Measurements from ENCODE around the gene IFRD2.

The IFRD2 gene

GRCh38 chr3:50242851-50243542 lies 49.2 kb downstream of the IFRD2 start:
- ChIA-PET CTCF (interaction anchor here (0.9 to 12.7 kb wide), 7 partner anchors 8 to 51 kb away, joined by 3 to 276 read pairs (median 5); partner anchors contain the start of gene GNAI2), POLR2A (interaction anchor here (1.1 kb wide), 1 partner anchor 7 kb away, joined by 3 read pairs; no protein-coding TSS in a partner anchor)
- TF ChIP-seq CTCF (IDR thresholded peaks at IDR 0.05; ENCODE audit: control extremely low read depth, extremely low read depth, low read depth, missing control alignments): no peak
- DNase-seq (ENCODE audit: extremely low spot score): peak; percentile 47

GRCh38 chr3:50242381-50242770 lies 49.9 kb downstream of the IFRD2 start:
- POLR2A ChIA-PET: interaction anchor here (1.2 kb wide), 1 partner anchor 26 kb away, joined by 3 read pairs; no protein-coding TSS in a partner anchor
- peak; percentile 44 for DNase-seq (ENCODE audit: extremely low spot score)
- CTCF ChIA-PET: interaction anchor here (1.0 to 12.7 kb wide), 5 partner anchors 9 to 122 kb away, joined by 3 to 276 read pairs (median 5); partner anchors contain the start of gene GNAI2
- TF ChIP-seq CTCF (IDR thresholded peaks at IDR 0.05; ENCODE audit: control extremely low read depth, extremely low read depth, low read depth, missing control alignments): no peak

- CTCF ChIA-PET: interaction anchor here (0.7 to 12.7 kb wide), 5 partner anchors 10 to 121 kb away, joined by 3 to 276 read pairs (median 5); partner anchors contain the start of gene GNAI2
- DNase-seq (ENCODE audit: extremely low spot score): no peak
- POLR2A ChIA-PET: interaction anchor here (1.2 kb wide), 1 partner anchor 26 kb away, joined by 3 read pairs; no protein-coding TSS in a partner anchor
- no peak for TF ChIP-seq CTCF (IDR thresholded peaks at IDR 0.05; ENCODE audit: control extremely low read depth, extremely low read depth, low read depth, missing control alignments)
Observed at GRCh38 chr3:50241713-50242380, 50.4 kb downstream of the IFRD2 start.

- DNase-seq (ENCODE audit: extremely low spot score): no peak
- POLR2A ChIA-PET: interaction anchor here (0.7 kb wide), 1 partner anchor 105 kb away, joined by 3 read pairs; no protein-coding TSS in a partner anchor
- CTCF ChIA-PET: interaction anchor here (0.7 to 12.7 kb wide), 4 partner anchors 10 to 83 kb away, joined by 3 to 276 read pairs (median 40); partner anchors contain the start of gene GNAI2
- no peak for TF ChIP-seq CTCF (IDR thresholded peaks at IDR 0.05; ENCODE audit: control extremely low read depth, extremely low read depth, low read depth, missing control alignments)
Observed at GRCh38 chr3:50241163-50241562, 51.1 kb downstream of the IFRD2 start.

- DNase-seq (ENCODE audit: extremely low spot score): no peak
- ChIA-PET POLR2A (no interaction called here), CTCF (interaction anchor here (0.9 to 12.7 kb wide), 4 partner anchors 8 to 85 kb away, joined by 3 to 276 read pairs (median 40); partner anchors contain the start of gene GNAI2)
- no peak for TF ChIP-seq CTCF (IDR thresholded peaks at IDR 0.05; ENCODE audit: control extremely low read depth, extremely low read depth, low read depth, missing control alignments)
Observed at GRCh38 chr3:50239649-50240048, 52.6 kb downstream of the IFRD2 start.

GRCh38 chr3:50238549-50239026 lies 53.6 kb downstream of the IFRD2 start:
- no peak for DNase-seq (ENCODE audit: extremely low spot score)
- ChIA-PET POLR2A (no interaction called here), CTCF (interaction anchor here (1.3 to 15.1 kb wide), 2 partner anchors 7 to 11 kb away, joined by 9 to 276 read pairs; no protein-coding TSS in a partner anchor)
- no peak for TF ChIP-seq CTCF (IDR thresholded peaks at IDR 0.05; ENCODE audit: control extremely low read depth, extremely low read depth, low read depth, missing control alignments)
